Panc1 (cell line): ENCODE measurements around the gene THRB.

Experiments
- CTCF ChIP-seq: fragments of 450-650 bp; IDR thresholded peaks from 2 replicates; pipeline ENCODE4 v1.5.1; 2017; ENCODE audit warnings: mild to moderate bottlenecking
- TCF7L2 ChIP-seq: IDR thresholded peaks from 2 replicates; pipeline ENCODE4 v1.6.1; 2011; ENCODE audit warnings: mild to moderate bottlenecking, low read depth, low read length, inconsistent platforms

GRCh38 chr3:24288496-24289236 is 206.0 kb downstream of the THRB start:
- TF ChIP-seq TCF7L2 (no peak), CTCF (no peak)
